MM.1S (cell line): Measurements from ENCODE around the gene PXT1.

Experiments
- DNase-seq: peaks from one replicate; pipeline ENCODE4 v3.0.0-alpha.2; 2015
- H2AFZ ChIP-seq: fragments of 300-600 bp; sonication (generic); 2 replicates; pipeline ENCODE4 v1.6.0; 2016; ENCODE audit warnings: antibody characterized with exemption, low read length
- H3F3A ChIP-seq: fragments of 300-600 bp; sonication (generic); 2 replicates; pipeline ENCODE4 v1.6.1; 2016; ENCODE audit warnings: mild to moderate bottlenecking, antibody characterized with exemption, low read length, moderate library complexity, mixed read lengths; ENCODE audit not compliant: insufficient read depth
- H3K27ac ChIP-seq: fragments of 300-600 bp; sonication (generic); 2 replicates; pipeline ENCODE4 v1.5.1; 2016; ENCODE audit warnings: mild to moderate bottlenecking, low read length
- H3K27me3 ChIP-seq: fragments of 300-600 bp; sonication (generic); replicated peaks from 2 replicates; pipeline ENCODE4 v1.6.0; 2016; ENCODE audit warnings: low read length; ENCODE audit not compliant: insufficient read depth
- H3K36me3 ChIP-seq: fragments of 300-600 bp; sonication (generic); replicated peaks from 2 replicates; pipeline ENCODE4 v1.6.1; 2016; ENCODE audit warnings: mild to moderate bottlenecking, low read length, mixed read lengths; ENCODE audit not compliant: insufficient read depth
- H3K4me1 ChIP-seq: fragments of 300-600 bp; sonication (generic); 2 replicates; pipeline ENCODE4 v1.6.1; 2016; ENCODE audit warnings: low read length, mixed read lengths
- H3K4me2 ChIP-seq: fragments of 300-600 bp; sonication (generic); 2 replicates; pipeline ENCODE4 v1.6.0; 2016; ENCODE audit warnings: low read depth, low read length
- H3K4me3 ChIP-seq: fragments of 300-600 bp; sonication (generic); 2 replicates; pipeline ENCODE4 v1.5.1; 2016; ENCODE audit warnings: low read length, mixed read lengths
- H3K79me2 ChIP-seq: fragments of 300-600 bp; sonication (generic); 2 replicates; pipeline ENCODE4 v1.6.1; 2016; ENCODE audit warnings: mixed run types, low read length, mixed read lengths
- H3K9ac ChIP-seq: fragments of 300-600 bp; sonication (generic); 2 replicates; pipeline ENCODE4 v1.6.1; 2016; ENCODE audit warnings: low read length, mixed read lengths
- H3K9me2 ChIP-seq: fragments of 300-600 bp; sonication (generic); replicated peaks from 2 replicates; pipeline ENCODE4 v1.6.1; 2016; ENCODE audit warnings: mild to moderate bottlenecking, low read length, mixed read lengths; ENCODE audit not compliant: insufficient read depth
- H3K9me3 ChIP-seq: fragments of 300-600 bp; sonication (generic); replicated peaks from 2 replicates; pipeline ENCODE4 v1.6.1; 2016; ENCODE audit warnings: mild to moderate bottlenecking, low read length, mixed read lengths; ENCODE audit not compliant: insufficient read depth
- H4K20me1 ChIP-seq: fragments of 300-600 bp; sonication (generic); 2 replicates; pipeline ENCODE4 v1.6.1; 2016; ENCODE audit warnings: mild to moderate bottlenecking, low read length, moderate library complexity, mixed read lengths; ENCODE audit not compliant: insufficient read depth
- CTCF ChIP-seq: fragments of 300-600 bp; sonication (generic); IDR thresholded peaks from 2 replicates; pipeline ENCODE4 v1.5.1; 2016; ENCODE audit warnings: antibody characterized with exemption, low read length, mixed read lengths
- EZH2 ChIP-seq: fragments of 300-600 bp; sonication (generic); optimal IDR thresholded peaks from 2 replicates; pipeline ENCODE3; 2017; ENCODE audit warnings: low read depth, mild to moderate bottlenecking, antibody characterized with exemption, low read length, mixed read lengths
- EZH2phosphoT487 ChIP-seq: fragments of 300-600 bp; sonication (generic); IDR thresholded peaks from 2 replicates; pipeline ENCODE4 v1.6.1; 2018; ENCODE audit warnings: antibody characterized with exemption, low read length

PXT1 gene

GRCh38 chr6:36387440-36388303 is 55.0 kb downstream of the PXT1 start, which contains the start of gene ETV7:
Gene ETV7, minus strand, starts transcription at chr6:36387669. Its CDS starts 128 bp downstream, at chr6:36387541.
- Histone ChIP-seq H3K27ac (no peak within 1 kb of the TSS), H3K79me2 (no peaks in the 10 kb centered on the region), H3K4me3 (peak within 1 kb of the TSS; percentile 72), H3K9ac (peak within 1 kb of the TSS; percentile 23; the same call in 1 of the 2 replicates), H3K9me2 (no peaks in the 10 kb centered on the region), H3K4me1 (peaks cover 8% of the 10 kb centered on the region; the same call in 1 of the 2 replicates), H3K27me3 (peaks cover 26% of the 10 kb centered on the region), H3K36me3 (no peaks in the 10 kb centered on the region), H4K20me1 (no peaks in the 10 kb centered on the region), H2AFZ (peak within 1 kb of the TSS; percentile 90), H3K9me3 (no peaks in the 10 kb centered on the region), H3K4me2 (peak within 1 kb of the TSS; percentile 99), H3F3A (0 out of 2 replicates have a peak, but pooled peaks cover 7% of the 10 kb centered on the region)
- no peak for TF ChIP-seq EZH2
- no peak for TF ChIP-seq CTCF
- no peak for TF ChIP-seq EZH2phosphoT487
- peak; percentile 31 for DNase-seq

GRCh38 chr6:36386495-36387439 is 55.9 kb downstream of the PXT1 start:
- Histone ChIP-seq H3K4me1 (peaks cover 8% of the 10 kb centered on the region; the same call in 1 of the 2 replicates), H3K9me2 (no peaks in the 10 kb centered on the region), H3K27ac (no peak overlapping the region), H2AFZ (peak overlapping the region; percentile 90), H4K20me1 (no peaks in the 10 kb centered on the region), H3K79me2 (no peaks in the 10 kb centered on the region), H3K4me2 (peak overlapping the region; percentile 99), H3K4me3 (peak overlapping the region; percentile 72), H3K9me3 (no peaks in the 10 kb centered on the region), H3F3A (0 out of 2 replicates have a peak, but pooled peaks cover 7% of the 10 kb centered on the region), H3K36me3 (no peaks in the 10 kb centered on the region), H3K9ac (peak overlapping the region; percentile 23; the same call in 1 of the 2 replicates), H3K27me3 (peaks cover 26% of the 10 kb centered on the region)
- no peak for DNase-seq
- no peak for TF ChIP-seq CTCF
- no peak for TF ChIP-seq EZH2
- no peak for TF ChIP-seq EZH2phosphoT487

GRCh38 chr6:36384095-36384494 is 58.6 kb downstream of the PXT1 start:
- H3K4me2 ChIP-seq, result no peak overlapping the region

More at GRCh38 chr6:36384095-36384494, 58.6 kb downstream of the PXT1 start:
- DNase-seq, result no peak
- no peak overlapping the region for H3K27ac ChIP-seq
- no peaks in the 10 kb centered on the region for H3K9me2 ChIP-seq
- no peak overlapping the region for H3K9ac ChIP-seq
- no peaks in the 10 kb centered on the region for H3K79me2 ChIP-seq
- no peak overlapping the region for H2AFZ ChIP-seq
- H3K4me3 ChIP-seq, result no peak overlapping the region
- H3K27me3 ChIP-seq, result peaks cover 26% of the 10 kb centered on the region
- no peaks in the 10 kb centered on the region for H4K20me1 ChIP-seq
- H3K36me3 ChIP-seq, result no peaks in the 10 kb centered on the region
- peaks cover 8% of the 10 kb centered on the region; the same call in 1 of the 2 replicates for H3K4me1 ChIP-seq
- H3K9me3 ChIP-seq, result no peaks in the 10 kb centered on the region
- no peak for TF ChIP-seq EZH2phosphoT487
- TF ChIP-seq EZH2, result no peak
- no peak for TF ChIP-seq CTCF
- 0 out of 2 replicates have a peak, but pooled peaks cover 7% of the 10 kb centered on the region for H3F3A ChIP-seq
